HEK293 (cell line): ENCODE results near the gene SERPINE2.

Experiments used
- CTCF ChIA-PET: fragments of 350-600 bp; formaldehyde crosslinking; extraction: SDS; loops from one replicate; lab custom pipeline; 2021; ENCODE audit warnings: antibody characterized with exemption; lab: Yijun Ruan, JAX
- POLR2A ChIA-PET: fragments of 300-600 bp; formaldehyde crosslinking; extraction: SDS; loops from one replicate; lab custom pipeline; 2020; ENCODE audit warnings: antibody characterized with exemption, inconsistent platforms; lab: Yijun Ruan, JAX
- H3K27ac ChIP-seq: fragments of 200-500 bp; sonication (Bioruptor generic); 2 replicates; pipeline ENCODE4 v1.5.1; 2014; ENCODE audit warnings: low read depth, low read length, control low read depth, inconsistent platforms; ENCODE audit errors: extremely low read depth
- H3K36me3 ChIP-seq, 2 experiments: fragments of 200-500 bp in 1 of 2; sonication (Bioruptor generic) in 1 of 2; 1 replicate in 1 of 2; 2 replicates in 1 of 2; pipeline ENCODE4 v1.5.1; 2014 to 2017; ENCODE audit warnings: inconsistent platforms in 2 of 2, low read length in 2 of 2; ENCODE audit not compliant: control insufficient read depth in 2 of 2, insufficient read depth in 1 of 2
- H3K4me1 ChIP-seq: fragments of 200-500 bp; sonication (Bioruptor generic); 2 replicates; pipeline ENCODE4 v1.5.1; 2014; ENCODE audit warnings: mild to moderate bottlenecking, low read length, inconsistent platforms; ENCODE audit not compliant: control insufficient read depth, insufficient read depth
- H3K4me3 ChIP-seq: 2 replicates; pipeline ENCODE4 v1.5.1; 2011; ENCODE audit warnings: low read depth, mild to moderate bottlenecking, control low read depth, low read length, moderate library complexity
- H3K9me3 ChIP-seq: fragments of 200-500 bp; sonication (Bioruptor generic); 2 replicates; pipeline ENCODE4 v1.5.1; 2014; ENCODE audit warnings: low read depth, low read length, inconsistent platforms; ENCODE audit not compliant: control insufficient read depth, insufficient read depth
- SP3 ChIP-seq: fragments of 450-650 bp; formaldehyde crosslinking; IDR thresholded peaks from 2 replicates; pipeline ENCODE4 v1.5.1; 2016; ENCODE audit warnings: missing biosample characterization, missing genetic modification characterization
- WT1 ChIP-seq: fragments of 450-650 bp; formaldehyde crosslinking; IDR thresholded peaks from 2 replicates; pipeline ENCODE4 v1.5.1; 2016; ENCODE audit warnings: missing biosample characterization, missing genetic modification characterization
- YY2 ChIP-seq: fragments of 450-650 bp; formaldehyde crosslinking; IDR thresholded peaks from 2 replicates; pipeline ENCODE4 v1.5.1; 2016; ENCODE audit warnings: missing biosample characterization, missing genetic modification characterization
- ZNF121 ChIP-seq: fragments of 450-650 bp; formaldehyde crosslinking; IDR thresholded peaks from 2 replicates; pipeline ENCODE4 v1.5.1; 2016; ENCODE audit warnings: missing biosample characterization, missing genetic modification characterization
- ZNF132 ChIP-seq: fragments of 450-650 bp; formaldehyde crosslinking; IDR thresholded peaks from 2 replicates; pipeline ENCODE4 v1.5.1; 2017; ENCODE audit warnings: missing biosample characterization, missing genetic modification characterization, borderline replicate concordance
- ZNF140 ChIP-seq: fragments of 450-650 bp; formaldehyde crosslinking; IDR thresholded peaks from 2 replicates; pipeline ENCODE4 v1.5.1; 2016; ENCODE audit warnings: missing biosample characterization, missing genetic modification characterization
- ZNF214 ChIP-seq: fragments of 450-650 bp; formaldehyde crosslinking; IDR thresholded peaks from 2 replicates; pipeline ENCODE4 v1.5.1; 2017; ENCODE audit warnings: missing biosample characterization, mild to moderate bottlenecking, missing genetic modification characterization, borderline replicate concordance
- ZNF548 ChIP-seq: fragments of 450-650 bp; formaldehyde crosslinking; IDR thresholded peaks from 2 replicates; pipeline ENCODE4 v1.5.1; 2016; ENCODE audit warnings: missing biosample characterization, missing genetic modification characterization
- ZNF555 ChIP-seq: fragments of 450-650 bp; formaldehyde crosslinking; conservative IDR thresholded peaks from 2 replicates; pipeline ENCODE4 v1.5.1; 2017; ENCODE audit warnings: missing biosample characterization, mild to moderate bottlenecking, missing genetic modification characterization, inconsistent platforms
- ZNF747 ChIP-seq: fragments of 450-650 bp; formaldehyde crosslinking; IDR thresholded peaks from 2 replicates; pipeline ENCODE4 v1.5.1; 2016; ENCODE audit warnings: missing biosample characterization, missing genetic modification characterization
- ZSCAN16 ChIP-seq: fragments of 450-650 bp; formaldehyde crosslinking; IDR thresholded peaks from 2 replicates; pipeline ENCODE4 v1.5.1; 2016; ENCODE audit warnings: missing biosample characterization, missing genetic modification characterization
- TF ChIP-seq, protein P1 (sequence below): fragments of 450-650 bp; formaldehyde crosslinking; IDR thresholded peaks from 2 replicates; pipeline ENCODE4 v1.5.1; 2016; ENCODE audit warnings: missing biosample characterization, missing genetic modification characterization, low read depth
- TF ChIP-seq, protein P2 (sequence below): fragments of 450-650 bp; IDR thresholded peaks from 2 replicates; pipeline ENCODE4 v1.5.1; 2018; ENCODE audit warnings: missing biosample characterization, missing genetic modification characterization
- TF ChIP-seq, protein P3 (sequence below): fragments of 450-650 bp; formaldehyde crosslinking; IDR thresholded peaks from 2 replicates; pipeline ENCODE4 v1.5.1; 2016; ENCODE audit warnings: missing biosample characterization, missing genetic modification characterization
- TF ChIP-seq, protein P4 (sequence below): fragments of 450-650 bp; formaldehyde crosslinking; IDR thresholded peaks from 2 replicates; pipeline ENCODE4; 2016; ENCODE audit warnings: missing biosample characterization, missing genetic modification characterization

The SERPINE2 gene

DNA sequence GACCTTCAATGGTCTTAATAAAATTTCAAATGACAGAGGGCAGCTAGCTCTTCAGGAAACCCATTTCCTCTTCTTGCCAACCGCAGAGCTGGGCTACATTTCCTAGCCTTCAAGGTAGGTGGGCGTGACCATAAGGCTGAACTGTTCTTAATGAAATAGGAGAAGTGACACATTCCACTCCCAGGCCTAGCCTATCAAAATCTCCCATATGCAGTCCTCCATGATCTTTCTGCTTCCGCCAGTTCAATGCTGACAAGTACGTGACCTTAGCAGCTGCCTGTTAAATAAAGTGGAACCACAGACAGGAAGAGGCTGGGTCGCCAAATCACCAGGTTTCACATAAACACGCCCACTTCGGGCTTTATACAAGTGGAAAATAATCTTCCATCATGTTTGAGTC, 13.2 kb downstream of the SERPINE2 start:
- H3K4me1 ChIP-seq: no peaks in the 10 kb centered on the region
- TF ChIP-seq, protein P1, sequence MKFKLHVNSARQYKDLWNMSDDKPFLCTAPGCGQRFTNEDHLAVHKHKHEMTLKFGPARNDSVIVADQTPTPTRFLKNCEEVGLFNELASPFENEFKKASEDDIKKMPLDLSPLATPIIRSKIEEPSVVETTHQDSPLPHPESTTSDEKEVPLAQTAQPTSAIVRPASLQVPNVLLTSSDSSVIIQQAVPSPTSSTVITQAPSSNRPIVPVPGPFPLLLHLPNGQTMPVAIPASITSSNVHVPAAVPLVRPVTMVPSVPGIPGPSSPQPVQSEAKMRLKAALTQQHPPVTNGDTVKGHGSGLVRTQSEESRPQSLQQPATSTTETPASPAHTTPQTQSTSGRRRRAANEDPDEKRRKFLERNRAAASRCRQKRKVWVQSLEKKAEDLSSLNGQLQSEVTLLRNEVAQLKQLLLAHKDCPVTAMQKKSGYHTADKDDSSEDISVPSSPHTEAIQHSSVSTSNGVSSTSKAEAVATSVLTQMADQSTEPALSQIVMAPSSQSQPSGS (tag by site-specific recombination): no peak
- TF ChIP-seq ZNF747 (tag by site-specific recombination) (no peak), ZNF548 (tag by site-specific recombination) (no peak), YY2 (no peak), ZSCAN16 (tag by site-specific recombination) (no peak), ZNF132 (tag by site-specific recombination) (no peak)
- TF ChIP-seq, protein P2, sequence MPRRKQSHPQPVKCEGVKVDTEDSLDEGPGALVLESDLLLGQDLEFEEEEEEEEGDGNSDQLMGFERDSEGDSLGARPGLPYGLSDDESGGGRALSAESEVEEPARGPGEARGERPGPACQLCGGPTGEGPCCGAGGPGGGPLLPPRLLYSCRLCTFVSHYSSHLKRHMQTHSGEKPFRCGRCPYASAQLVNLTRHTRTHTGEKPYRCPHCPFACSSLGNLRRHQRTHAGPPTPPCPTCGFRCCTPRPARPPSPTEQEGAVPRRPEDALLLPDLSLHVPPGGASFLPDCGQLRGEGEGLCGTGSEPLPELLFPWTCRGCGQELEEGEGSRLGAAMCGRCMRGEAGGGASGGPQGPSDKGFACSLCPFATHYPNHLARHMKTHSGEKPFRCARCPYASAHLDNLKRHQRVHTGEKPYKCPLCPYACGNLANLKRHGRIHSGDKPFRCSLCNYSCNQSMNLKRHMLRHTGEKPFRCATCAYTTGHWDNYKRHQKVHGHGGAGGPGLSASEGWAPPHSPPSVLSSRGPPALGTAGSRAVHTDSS (tag by site-specific recombination): no peak
- TF ChIP-seq, protein P3, sequence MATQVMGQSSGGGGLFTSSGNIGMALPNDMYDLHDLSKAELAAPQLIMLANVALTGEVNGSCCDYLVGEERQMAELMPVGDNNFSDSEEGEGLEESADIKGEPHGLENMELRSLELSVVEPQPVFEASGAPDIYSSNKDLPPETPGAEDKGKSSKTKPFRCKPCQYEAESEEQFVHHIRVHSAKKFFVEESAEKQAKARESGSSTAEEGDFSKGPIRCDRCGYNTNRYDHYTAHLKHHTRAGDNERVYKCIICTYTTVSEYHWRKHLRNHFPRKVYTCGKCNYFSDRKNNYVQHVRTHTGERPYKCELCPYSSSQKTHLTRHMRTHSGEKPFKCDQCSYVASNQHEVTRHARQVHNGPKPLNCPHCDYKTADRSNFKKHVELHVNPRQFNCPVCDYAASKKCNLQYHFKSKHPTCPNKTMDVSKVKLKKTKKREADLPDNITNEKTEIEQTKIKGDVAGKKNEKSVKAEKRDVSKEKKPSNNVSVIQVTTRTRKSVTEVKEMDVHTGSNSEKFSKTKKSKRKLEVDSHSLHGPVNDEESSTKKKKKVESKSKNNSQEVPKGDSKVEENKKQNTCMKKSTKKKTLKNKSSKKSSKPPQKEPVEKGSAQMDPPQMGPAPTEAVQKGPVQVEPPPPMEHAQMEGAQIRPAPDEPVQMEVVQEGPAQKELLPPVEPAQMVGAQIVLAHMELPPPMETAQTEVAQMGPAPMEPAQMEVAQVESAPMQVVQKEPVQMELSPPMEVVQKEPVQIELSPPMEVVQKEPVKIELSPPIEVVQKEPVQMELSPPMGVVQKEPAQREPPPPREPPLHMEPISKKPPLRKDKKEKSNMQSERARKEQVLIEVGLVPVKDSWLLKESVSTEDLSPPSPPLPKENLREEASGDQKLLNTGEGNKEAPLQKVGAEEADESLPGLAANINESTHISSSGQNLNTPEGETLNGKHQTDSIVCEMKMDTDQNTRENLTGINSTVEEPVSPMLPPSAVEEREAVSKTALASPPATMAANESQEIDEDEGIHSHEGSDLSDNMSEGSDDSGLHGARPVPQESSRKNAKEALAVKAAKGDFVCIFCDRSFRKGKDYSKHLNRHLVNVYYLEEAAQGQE (tag by site-specific recombination): no peak
- TF ChIP-seq, protein P4, sequence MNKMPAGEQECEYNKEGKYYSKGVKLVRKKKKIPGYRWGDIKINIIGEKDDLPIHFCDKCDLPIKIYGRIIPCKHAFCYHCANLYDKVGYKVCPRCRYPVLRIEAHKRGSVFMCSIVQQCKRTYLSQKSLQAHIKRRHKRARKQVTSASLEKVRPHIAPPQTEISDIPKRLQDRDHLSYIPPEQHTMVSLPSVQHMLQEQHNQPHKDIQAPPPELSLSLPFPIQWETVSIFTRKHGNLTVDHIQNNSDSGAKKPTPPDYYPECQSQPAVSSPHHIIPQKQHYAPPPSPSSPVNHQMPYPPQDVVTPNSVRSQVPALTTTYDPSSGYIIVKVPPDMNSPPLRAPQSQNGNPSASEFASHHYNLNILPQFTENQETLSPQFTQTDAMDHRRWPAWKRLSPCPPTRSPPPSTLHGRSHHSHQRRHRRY (tag by site-specific recombination): no peak
- TF ChIP-seq, all 188 proteins: peak for 0
- Histone ChIP-seq H3K36me3 (peaks cover 0 to 4% of the 10 kb centered on the region in 2 experiments; a peak in 1 of 3 replicates), H3K27ac (no peak overlapping the region), H3K9me3 (no peaks in the 10 kb centered on the region), H3K4me3 (no peak overlapping the region)
- ChIA-PET POLR2A (no interaction called here), CTCF (interaction anchor here (1.3 kb wide), 1 partner anchor 258 kb away, joined by 4 read pairs; no protein-coding TSS in a partner anchor)

DNA sequence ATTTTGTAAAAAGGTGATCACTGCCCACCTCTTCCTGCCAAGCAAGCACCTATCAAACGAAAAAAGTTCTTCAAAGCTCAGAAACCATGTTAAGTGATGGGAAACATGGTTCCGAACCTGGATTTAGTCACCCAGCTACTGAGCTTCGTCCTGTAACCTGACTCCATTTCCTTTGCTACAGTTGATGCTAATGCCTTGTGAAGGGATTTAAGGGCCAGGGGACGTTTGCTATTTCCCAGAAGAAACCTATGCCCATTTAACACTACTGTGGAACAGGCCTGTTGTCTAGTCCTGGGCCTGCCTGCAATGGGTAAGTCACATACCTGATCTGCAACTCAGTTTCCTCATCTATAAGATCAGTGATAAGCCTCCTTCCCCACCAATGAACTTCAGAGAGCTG, 14.8 kb downstream of the SERPINE2 start:
- ChIA-PET POLR2A (no interaction called here), CTCF (interaction anchor here (1.1 kb wide), 1 partner anchor 31 kb away, joined by 4 read pairs; no protein-coding TSS in a partner anchor)
- TF ChIP-seq ZNF140 (tag by site-specific recombination) (no peak), WT1 (tag by site-specific recombination) (no peak), ZNF555 (tag by site-specific recombination) (no peak), ZNF121 (tag by site-specific recombination) (no peak), SP3 (tag by site-specific recombination) (no peak), ZNF214 (tag by site-specific recombination) (no peak)
- Histone ChIP-seq H3K27ac (no peak overlapping the region), H3K36me3 (no peaks in the 10 kb centered on the region), H3K9me3 (no peaks in the 10 kb centered on the region), H3K4me3 (no peak overlapping the region), H3K4me1 (no peaks in the 10 kb centered on the region)
